Spleen (tissue), 11 donors: ENCODE data around the gene THSD4. TPM values are rescaled to one million over a fixed set of nuclear protein-coding genes. Genes with fewer than 3 reads are reported as not detected.

ENCODE experiments used
- DNase-seq: peaks from one replicate; pipeline ENCODE4 v3.0.0-alpha.2; 2020
- H3K27ac ChIP-seq, 8 donors: fragments of 200-600 bp; sonication (generic) in 7 of 8; 1 replicate in 4 of 8; 2 replicates in 4 of 8; pipeline versions ENCODE4 v1.5.0 to v1.8.0; 2016 to 2021; ENCODE audit warnings: inconsistent platforms in 4 of 8, mild to moderate bottlenecking in 4 of 8, moderate library complexity in 1 of 8
- H3K27me3 ChIP-seq, 7 donors: fragments of 200-600 bp; sonication (generic) in 6 of 7; replicated peaks in 1 of 7; 1 replicate in 4 of 7; 2 replicates in 3 of 7; pipeline versions ENCODE4 v1.5.0 to v1.8.0; 2016 to 2021; ENCODE audit warnings: inconsistent platforms in 3 of 7, mild to moderate bottlenecking in 1 of 7
- H3K36me3 ChIP-seq, 6 donors: fragments of 200-600 bp; sonication (generic) in 5 of 6; 1 replicate in 4 of 6; 2 replicates in 2 of 6; pipeline versions ENCODE4 v1.5.0 to v1.8.0; 2016 to 2021; ENCODE audit warnings: inconsistent platforms in 2 of 6
- H3K4me1 ChIP-seq, 6 donors: fragments of 200-600 bp; sonication (generic) in 5 of 6; 1 replicate in 3 of 6; 2 replicates in 3 of 6; pipeline versions ENCODE4 v1.5.0 to v1.8.0; 2016 to 2021; ENCODE audit warnings: inconsistent platforms in 3 of 6
- H3K4me3 ChIP-seq, 8 donors: fragments of 200-600 bp; sonication (generic) in 7 of 8; 1 replicate in 4 of 8; 2 replicates in 4 of 8; pipeline versions ENCODE4 v1.5.0 to v1.8.0; 2016 to 2021; ENCODE audit warnings: inconsistent platforms in 4 of 8, mild to moderate bottlenecking in 4 of 8, moderate library complexity in 2 of 8
- H3K9me3 ChIP-seq, 8 donors: fragments of 200-600 bp; sonication (generic) in 7 of 8; 1 replicate in 4 of 8; 2 replicates in 4 of 8; pipeline versions ENCODE4 v1.5.0 to v1.8.0; 2016 to 2021; ENCODE audit warnings: inconsistent platforms in 4 of 8
- CTCF ChIP-seq, 11 experiments: fragments of 200-600 bp in 7 of 11; fragments of 450-650 bp in 4 of 11; sonication (generic) in 4 of 11; IDR thresholded peaks in 8 of 11; conservative IDR thresholded peaks in 3 of 11; 1 replicate in 7 of 11; 2 replicates in 4 of 11; pipeline versions ENCODE4 v1.4.0 to v1.8.0; 2016 to 2021; ENCODE audit warnings: antibody characterized with exemption in 11 of 11, inconsistent platforms in 4 of 11, mild to moderate bottlenecking in 1 of 11
- POLR2A ChIP-seq, 3 donors: fragments of 450-650 bp; IDR thresholded peaks; one replicate each; pipeline ENCODE4 v1.5.1; 2017; ENCODE audit warnings: antibody characterized with exemption in 3 of 3, mild to moderate bottlenecking in 1 of 3
- POLR2AphosphoS5 ChIP-seq, 3 donors: sonication (generic); formaldehyde crosslinking; IDR thresholded peaks; one replicate each; pipeline ENCODE4 v1.5.1; 2017; ENCODE audit warnings: antibody characterized with exemption in 3 of 3
- WGBS, 5 donors: extraction: QIAGEN DNeasy Blood & Tissue Kit in 3 of 5; methylation state at CpG; one replicate each; pipeline versions ENCODE4 v1.1.5 to v1.1.7; 2013 to 2018; 5-methylcytosine and 5-hydroxymethylcytosine counted together
- intact Hi-C: fragments of 100-400 bp; cut with DNase I; formaldehyde crosslinking; loops from one replicate; pipeline ENCODE4 v1.15.0; 2023; ENCODE audit warnings: low total_unique reads
- polyA plus RNA-seq, 3 donors: library from polyadenylated mRNA; stranded (reverse); fragments of 200-250 nt; gene quantifications; one replicate each; pipeline ENCODE4 v1.2.1, GENCODE V29; 2013
- total RNA-seq, 7 donors: library from RNA; depleted of rRNA in 3 of 7; stranded (reverse); fragments of >200 nt in 3 of 7; fragmentation: NEBNext Ultra II Directional in 4 of 7; extraction: Animal tissue kit (Norgen Biotek cat#: 25700) in 4 of 7; gene quantifications; one replicate each; pipeline versions ENCODE4 v1.1.0 to v1.2.1, GENCODE V29; 2016 to 2021
- donor health status: healthy with polysubstance abuse.
- donor health status: DM: no; HTN: no; CAD: no; lungs with moderate emphysema.
- donor health status: DM: no; HTN: no; CAD: no.
- donor health status: Bipolar disorder and iron deficiency.
- donor health status: healthy.
- donor health status: DM: no; HTN: no; CAD: no.
- donor health status: DM: yes; HTN: yes; CAD: no.

Gene THSD4
- total and polyA plus RNA-seq, 10 donors, result 0.29 to 11.3 (median 3.4) TPM

- intact Hi-C loops, result no loop called here
- WGBS, 5 donors, result 44 to 68% (median 55%) methylated on average over 7 of the region's 7 CpGs
- DNase-seq, result no peak
- no peaks in the 10 kb centered on the region for H3K27me3 ChIP-seq
- no peaks in the 10 kb centered on the region for H3K4me1 ChIP-seq
- H3K4me3 ChIP-seq, result no peak overlapping the region
- H3K27ac ChIP-seq, result no peak overlapping the region
- no peaks in the 10 kb centered on the region for H3K36me3 ChIP-seq
- TF ChIP-seq POLR2A (IDR thresholded peaks at IDR 0.05), result no peak
- TF ChIP-seq CTCF (IDR thresholded peaks at IDR 0.05 in 8 of 11, conservative IDR thresholded peaks at IDR 0.05 in 3 of 11), result no peak
- no peak for TF ChIP-seq POLR2AphosphoS5 (IDR thresholded peaks at IDR 0.05)
- peaks cover 0 to 16% (median 11%) of the 10 kb centered on the region in 8 donors for H3K9me3 ChIP-seq
Measured at GRCh38 chr15:71603379-71603778, 488.1 kb downstream of the THSD4 start.

- no peak overlapping the region for H3K27ac ChIP-seq
- H3K9me3 ChIP-seq, result peaks cover 0 to 16% (median 11%) of the 10 kb centered on the region in 8 donors
- WGBS, 5 donors, result 87 to 90% (median 89%) methylated on average over 7 of the region's 7 CpGs
- H3K4me1 ChIP-seq, result no peaks in the 10 kb centered on the region
- no peak overlapping the region for H3K4me3 ChIP-seq
- TF ChIP-seq POLR2A (IDR thresholded peaks at IDR 0.05) (no peak), CTCF (IDR thresholded peaks at IDR 0.05 in 8 of 11, conservative IDR thresholded peaks at IDR 0.05 in 3 of 11) (no peak), POLR2AphosphoS5 (IDR thresholded peaks at IDR 0.05) (no peak)
- intact Hi-C loops, result no loop called here
- DNase-seq, result no peak
- H3K27me3 ChIP-seq, result peaks cover 0 to 3% (median 0%) of the 10 kb centered on the region in 7 donors
- no peaks in the 10 kb centered on the region for H3K36me3 ChIP-seq
Measured at GRCh38 chr15:71607383-71607782, 492.1 kb downstream of the THSD4 start.

- no peak for DNase-seq
- no peaks in the 10 kb centered on the region for H3K4me1 ChIP-seq
- H3K27me3 ChIP-seq, result peaks cover 0 to 3% (median 0%) of the 10 kb centered on the region in 7 donors
- intact Hi-C loops, result no loop called here
- H3K36me3 ChIP-seq, result no peaks in the 10 kb centered on the region
- no peaks in the 10 kb centered on the region for H3K9me3 ChIP-seq
- H3K27ac ChIP-seq, result no peak overlapping the region
- WGBS, 5 donors, result 72 to 78% (median 75%) methylated on average over 6 of the region's 6 CpGs
- TF ChIP-seq POLR2AphosphoS5 (IDR thresholded peaks at IDR 0.05), result no peak
- TF ChIP-seq POLR2A (IDR thresholded peaks at IDR 0.05), result no peak
- no peak for TF ChIP-seq CTCF (IDR thresholded peaks at IDR 0.05 in 8 of 11, conservative IDR thresholded peaks at IDR 0.05 in 3 of 11)
- no peak overlapping the region for H3K4me3 ChIP-seq
Measured at GRCh38 chr15:71610728-71611552, 495.7 kb downstream of the THSD4 start.

- H3K27me3 ChIP-seq, result peaks cover 0 to 3% (median 0%) of the 10 kb centered on the region in 7 donors
- H3K36me3 ChIP-seq, result no peaks in the 10 kb centered on the region
- no peak for DNase-seq
- 67 to 86% (median 80%) methylated on average over 6 of the region's 6 CpGs for WGBS, 5 donors
- no peak overlapping the region for H3K4me3 ChIP-seq
- TF ChIP-seq CTCF (IDR thresholded peaks at IDR 0.05 in 8 of 11, conservative IDR thresholded peaks at IDR 0.05 in 3 of 11) (no peak), POLR2AphosphoS5 (IDR thresholded peaks at IDR 0.05) (no peak), POLR2A (IDR thresholded peaks at IDR 0.05) (no peak)
- H3K4me1 ChIP-seq, result no peaks in the 10 kb centered on the region
- intact Hi-C loops, result no loop called here
- no peaks in the 10 kb centered on the region for H3K9me3 ChIP-seq
- no peak overlapping the region for H3K27ac ChIP-seq
Measured at GRCh38 chr15:71611553-71612396, 496.5 kb downstream of the THSD4 start.
